HG02884 (cell line): Measurements from ENCODE around the gene SLC7A1.

Experiments used
- ATAC-seq: cut with Tn5 transposase; IDR thresholded peaks from one replicate; pipeline ENCODE4 v1.9.1; 2021; ENCODE audit warnings: mild to moderate bottlenecking, moderate library complexity; ENCODE audit not compliant: unreplicated experiment

SLC7A1 gene

GRCh38 chr13:29496241-29496712 lies 99.2 kb downstream of the SLC7A1 start:
- no peak for ATAC-seq

GRCh38 chr13:29494520-29494919 lies 101.0 kb downstream of the SLC7A1 start:
- ATAC-seq: no peak

GRCh38 chr13:29493796-29494195 lies 101.7 kb downstream of the SLC7A1 start:
- ATAC-seq: no peak

GRCh38 chr13:29491248-29491647 lies 104.2 kb downstream of the SLC7A1 start:
- ATAC-seq: no peak

- ATAC-seq: no peak
Measured at GRCh38 chr13:29490561-29490885, 105.0 kb downstream of the SLC7A1 start.

- ATAC-seq: no peak
Measured at GRCh38 chr13:29489650-29490560, 105.6 kb downstream of the SLC7A1 start.

- no peak for ATAC-seq
Measured at GRCh38 chr13:29487466-29488454, 107.7 kb downstream of the SLC7A1 start.

GRCh38 chr13:29486551-29486950 lies 108.9 kb downstream of the SLC7A1 start:
- ATAC-seq: no peak

- no peak for ATAC-seq
Measured at GRCh38 chr13:29484796-29485195, 110.7 kb downstream of the SLC7A1 start.

GRCh38 chr13:29484236-29484635 lies 111.3 kb downstream of the SLC7A1 start:
- no peak for ATAC-seq

GRCh38 chr13:29483623-29484022 lies 111.9 kb downstream of the SLC7A1 start:
- ATAC-seq: no peak

GRCh38 chr13:29483211-29483610 lies 112.3 kb downstream of the SLC7A1 start:
- no peak for ATAC-seq

GRCh38 chr13:29482504-29482903 lies 113.0 kb downstream of the SLC7A1 start:
- ATAC-seq: no peak

- no peak for ATAC-seq
Measured at GRCh38 chr13:29481603-29482002, 113.9 kb downstream of the SLC7A1 start.

GRCh38 chr13:29480893-29481525 lies 114.5 kb downstream of the SLC7A1 start:
- no peak for ATAC-seq

- no peak for ATAC-seq
Measured at GRCh38 chr13:29479716-29480492, 115.6 kb downstream of the SLC7A1 start.

GRCh38 chr13:29476046-29476445 lies 119.4 kb downstream of the SLC7A1 start:
- ATAC-seq: no peak

- ATAC-seq: no peak
Measured at GRCh38 chr13:29474991-29475390, 120.5 kb downstream of the SLC7A1 start.

- ATAC-seq: no peak
Measured at GRCh38 chr13:29473166-29473565, 122.3 kb downstream of the SLC7A1 start.

GRCh38 chr13:29472332-29472961 lies 123.0 kb downstream of the SLC7A1 start:
- ATAC-seq: no peak
